A172 (cell line): Measurements from ENCODE around the gene NSDHL. TPM values are rescaled to one million over a fixed set of nuclear protein-coding genes. Genes with fewer than 3 reads are reported as not detected.
"Not testable (repeated sequence)": the region's sequence is repeated elsewhere in the genome, so short reads cannot be mapped to it uniquely, and the experiment has no call there.

Experiments used
- DNase-seq: peaks from one replicate; pipeline ENCODE4 v3.0.0-alpha.2; 2015; ENCODE audit warnings: low spot score
- total RNA-seq: library from RNA; depleted of rRNA; stranded (reverse); fragments of >200 nt; shearing (Covaris generic); gene quantifications from 2 replicates; pipeline ENCODE4 v1.2.3, GENCODE V29; 2014

The NSDHL gene
- total RNA-seq, 1 experiment from 2014 or later, result 29.6 TPM

- peak; percentile 18 for DNase-seq
These were observed 63.2 kb downstream of the NSDHL start for GRCh38 chrX:152893980-152894610.

DNA sequence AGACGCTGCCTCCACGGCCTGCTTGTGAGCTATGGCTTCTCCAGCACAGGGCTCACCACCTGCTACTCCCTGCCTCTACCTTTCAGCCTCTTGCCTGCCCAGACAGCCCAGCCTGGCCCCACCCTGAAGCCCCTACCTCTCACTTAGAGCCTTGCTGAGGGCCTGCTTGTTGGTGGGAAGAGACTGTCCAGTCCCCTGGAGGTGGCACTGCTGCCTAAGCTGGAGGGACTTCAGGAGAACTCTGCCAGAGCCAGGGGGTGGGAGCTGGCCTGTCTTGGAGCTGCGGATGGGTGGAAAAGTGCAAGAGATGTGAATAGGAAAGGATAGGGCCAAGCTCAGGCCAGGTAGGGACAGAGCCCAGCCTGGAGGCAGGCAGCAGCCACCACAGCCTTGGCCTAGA lies 64.3 kb downstream of the NSDHL start:
- DNase-seq, result no peak

DNA sequence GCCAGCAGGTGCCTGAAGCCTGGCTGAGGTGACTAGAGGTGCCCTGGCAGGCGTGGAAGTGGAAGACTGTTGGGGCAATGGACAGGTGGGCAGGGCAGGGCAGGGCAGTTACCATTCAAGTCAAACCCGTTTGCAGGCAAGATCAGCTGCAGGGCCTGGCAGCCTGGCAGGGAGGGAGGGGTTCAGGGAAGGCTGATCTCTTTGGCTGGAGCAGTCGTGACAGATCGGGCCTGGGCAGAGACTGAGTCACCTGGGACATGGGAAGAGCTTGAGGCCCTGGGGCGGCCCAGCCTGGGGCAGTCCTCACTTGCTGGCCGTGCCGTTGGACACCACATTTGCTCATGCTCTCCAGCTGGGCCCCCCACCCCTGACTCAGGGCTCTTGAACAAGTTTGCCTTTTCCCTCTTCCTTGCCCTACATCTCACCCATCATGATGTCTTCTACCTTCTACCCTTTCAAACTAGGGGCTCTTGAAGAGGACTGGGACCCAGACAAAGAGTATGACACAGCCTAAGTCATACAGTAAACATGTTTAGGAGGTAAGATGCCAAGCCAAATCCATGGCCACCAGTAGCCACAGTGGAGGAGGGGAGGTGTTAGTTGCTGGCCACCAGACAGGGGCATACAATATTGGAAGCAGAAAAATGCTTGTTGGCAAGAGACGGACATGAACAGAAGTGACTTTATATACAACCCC lies 65.0 kb downstream of the NSDHL start:
- DNase-seq, result peak; percentile 19

- DNase-seq, result peak; percentile 72
These were observed 65.6 kb downstream of the NSDHL start for GRCh38 chrX:152896450-152896849.

GRCh38 chrX:152897222-152898131 lies 66.6 kb downstream of the NSDHL start, which contains the start of gene ZNF185:
Gene ZNF185, plus strand, starts transcription at chrX:152898067. Its CDS starts 16,423 bp downstream, at chrX:152914490.
- no peak for DNase-seq

DNA sequence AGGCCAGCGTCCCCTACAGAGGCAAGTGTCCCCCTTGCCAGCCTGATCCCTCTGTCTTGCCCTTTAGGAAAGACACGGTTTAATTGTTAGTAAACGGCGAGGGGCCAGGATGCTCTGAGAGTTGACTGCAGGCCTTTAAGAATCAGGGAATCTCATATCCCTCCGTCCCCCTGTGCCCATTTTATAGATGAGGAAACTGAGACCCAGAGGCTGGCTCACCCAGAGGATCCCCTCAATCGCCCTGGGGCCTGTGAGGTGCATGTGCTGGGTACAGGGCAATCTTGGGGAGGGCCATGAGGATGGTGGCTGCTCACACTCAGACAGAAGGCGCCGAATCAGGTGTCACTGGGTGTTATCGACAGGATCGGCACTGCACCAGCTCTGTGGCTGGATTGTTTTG lies 67.6 kb downstream of the NSDHL start:
- no peak for DNase-seq

GRCh38 chrX:152899111-152899873 lies 68.4 kb downstream of the NSDHL start:
- no peak for DNase-seq

DNA sequence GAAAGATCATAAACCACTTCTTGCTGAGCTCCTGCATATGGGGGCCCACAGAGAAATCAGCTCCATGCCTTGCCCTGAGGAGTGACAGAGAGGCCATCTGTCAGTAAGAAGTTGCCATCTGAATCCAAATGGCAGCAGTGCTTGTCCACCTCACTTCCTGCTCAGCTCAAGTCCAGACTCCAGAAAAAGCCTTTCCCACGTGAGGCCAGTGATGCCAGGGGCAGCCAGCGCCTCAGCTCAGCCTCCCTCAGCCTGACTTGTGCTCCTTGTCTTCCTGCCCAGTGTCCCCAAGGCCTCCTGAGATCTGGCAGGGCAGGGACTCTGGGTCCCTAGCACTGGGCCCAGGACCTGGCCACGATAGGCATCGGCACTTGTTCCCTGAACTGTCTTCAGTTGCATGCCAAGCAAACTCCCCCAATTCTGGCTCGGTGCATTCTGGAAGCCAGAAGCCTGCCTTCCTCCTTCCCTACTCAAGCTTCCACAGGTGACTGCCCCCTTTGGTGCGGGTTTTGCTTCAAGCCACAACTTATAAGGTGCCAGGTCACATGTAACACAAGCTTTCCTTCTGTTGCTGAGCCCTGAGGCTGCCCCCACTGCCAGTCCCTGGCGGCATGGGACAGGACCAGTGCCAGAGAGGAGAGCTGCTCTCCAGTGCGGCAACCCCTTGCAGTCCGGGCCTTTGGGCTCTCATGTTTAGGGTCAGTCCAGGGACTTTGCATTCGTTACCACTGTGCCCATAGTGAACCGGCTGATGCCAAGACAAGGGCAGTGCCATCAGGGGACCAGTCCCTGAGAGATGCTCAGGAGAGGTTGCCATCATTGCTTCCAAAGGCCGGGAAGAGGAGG lies 69.2 kb downstream of the NSDHL start:
- DNase-seq, result no peak

DNA sequence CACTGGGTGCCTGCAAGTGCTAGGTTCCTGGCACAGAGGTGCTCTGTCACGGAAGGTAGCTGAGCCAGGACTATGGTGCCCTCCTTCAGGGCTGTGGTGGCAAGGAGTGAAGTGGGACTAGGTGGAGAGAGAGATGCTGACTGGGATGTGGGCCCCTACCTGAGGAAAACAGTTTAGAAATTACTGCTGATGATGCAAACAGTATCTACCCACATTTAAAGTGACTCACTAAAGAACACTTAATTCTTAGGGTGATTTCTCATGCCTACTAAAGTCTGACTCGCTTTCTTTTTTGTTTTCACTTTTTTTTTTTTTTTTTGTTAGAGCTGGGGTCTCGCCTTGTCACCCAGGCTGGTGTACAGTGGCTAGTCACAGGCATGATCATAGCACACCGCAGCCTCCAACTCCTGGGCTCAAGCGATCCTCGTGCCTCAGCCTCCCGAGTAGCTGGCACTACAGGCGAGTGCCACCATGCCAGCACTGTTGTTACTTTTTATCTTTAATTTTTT lies 70.1 kb downstream of the NSDHL start:
- no peak for DNase-seq

GRCh38 chrX:152901816-152902501 lies 71.1 kb downstream of the NSDHL start:
- DNase-seq, result no peak

GRCh38 chrX:152902502-152902820 lies 71.6 kb downstream of the NSDHL start:
- DNase-seq, result no peak

GRCh38 chrX:152903589-152903988 lies 72.7 kb downstream of the NSDHL start:
- DNase-seq, result no peak

GRCh38 chrX:152904151-152905080 lies 73.6 kb downstream of the NSDHL start:
- DNase-seq, result peak; percentile 66

GRCh38 chrX:152905081-152905420 lies 74.2 kb downstream of the NSDHL start:
- DNase-seq, result no peak

GRCh38 chrX:152907084-152907651 lies 76.3 kb downstream of the NSDHL start:
- DNase-seq, result no peak

DNA sequence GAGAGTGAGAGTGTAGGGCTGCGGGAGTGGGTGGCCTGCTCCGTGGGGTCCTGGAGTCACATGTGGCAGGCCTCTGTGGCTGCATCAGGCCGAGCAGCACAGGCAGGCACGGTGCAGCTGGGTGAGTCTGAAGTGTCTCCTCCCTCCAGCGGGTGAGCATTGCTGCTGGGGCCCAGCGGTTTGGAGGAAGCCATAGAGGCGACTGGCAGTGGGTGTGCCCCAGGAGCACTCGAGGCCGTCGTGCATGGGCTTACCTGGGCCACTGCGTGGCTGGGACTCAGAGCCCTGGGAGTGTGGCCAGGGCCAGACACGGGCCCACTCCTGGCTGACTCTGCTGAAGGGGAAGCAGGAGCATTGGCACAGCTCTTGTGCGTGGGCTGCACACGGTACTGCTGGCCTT lies 77.6 kb downstream of the NSDHL start:
- no peak for DNase-seq

- DNase-seq, result not testable (repeated sequence)
These were observed 79.2 kb downstream of the NSDHL start for GRCh38 chrX:152910018-152910417.

DNA sequence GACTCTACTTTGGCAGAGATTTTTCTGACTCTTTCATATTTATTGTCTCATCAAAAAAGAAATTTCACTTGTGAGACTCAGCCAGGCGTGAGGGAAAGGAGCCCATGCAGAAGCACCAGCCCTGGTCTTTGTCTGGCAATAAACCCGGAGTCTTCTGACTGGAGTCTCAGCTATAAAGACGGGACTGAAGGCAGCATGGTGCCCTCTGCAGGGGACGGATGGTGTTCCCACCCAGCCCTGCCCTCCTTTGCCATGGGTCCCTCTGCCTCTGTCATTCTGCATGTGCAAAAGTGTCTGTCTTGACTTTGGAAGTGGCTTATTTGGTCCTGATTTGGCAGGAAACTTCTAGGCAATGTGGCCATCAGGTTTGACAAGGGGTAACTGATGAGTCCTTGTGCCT lies 81.2 kb downstream of the NSDHL start:
- DNase-seq, result no peak

GRCh38 chrX:152912641-152913040 lies 81.8 kb downstream of the NSDHL start:
- no peak for DNase-seq
